Common myeloid progenitor, CD34-positive (primary cell): ENCODE data around the gene VKORC1L1.
"Not testable (repeated sequence)": the region's sequence is repeated elsewhere in the genome, so short reads cannot be mapped to it uniquely, and the experiment has no call there.

Experiments used
- CTCF ChIA-PET: fragments of 350-600 bp; sonication (Branson Sonifier 250); formaldehyde crosslinking; loops from one replicate; lab custom pipeline; 2021; ENCODE audit warnings: antibody characterized with exemption; lab: Charles Lee
- POLR2A ChIA-PET: fragments of 350-600 bp; sonication (Branson Sonifier 250); formaldehyde crosslinking; loops from one replicate; lab custom pipeline; 2021; ENCODE audit warnings: antibody characterized with exemption; lab: Charles Lee
- DNase-seq, 3 donors: peaks; one replicate each; pipeline versions ENCODE4 v3.0.0 to v3.0.0-alpha.2; 2013
- H3K27ac ChIP-seq, 2 experiments: 1 replicate in 1 of 2; 2 replicates in 1 of 2; pipeline ENCODE4 v1.7.0; 2013; ENCODE audit warnings: inconsistent platforms in 2 of 2, low read length in 2 of 2, mild to moderate bottlenecking in 2 of 2, low read depth in 1 of 2, moderate library complexity in 1 of 2; ENCODE audit not compliant: severe bottlenecking in 2 of 2, insufficient read depth in 1 of 2, poor library complexity in 1 of 2
- H3K27me3 ChIP-seq, 5 experiments: replicated peaks in 2 of 5; 1 replicate in 3 of 5; 2 replicates in 2 of 5; pipeline versions ENCODE4 v1.6.1 to v1.7.0; 2013; ENCODE audit warnings: low read length in 4 of 5, mild to moderate bottlenecking in 2 of 5, moderate library complexity in 2 of 5, inconsistent platforms in 1 of 5; ENCODE audit not compliant: insufficient read depth in 5 of 5, control insufficient read depth in 4 of 5
- H3K36me3 ChIP-seq, 4 experiments: 1 replicate in 2 of 4; 2 replicates in 2 of 4; pipeline versions ENCODE4 v1.6.1 to v1.7.0; 2013; ENCODE audit warnings: low read length in 3 of 4, control low read depth in 1 of 4, mild to moderate bottlenecking in 1 of 4; ENCODE audit not compliant: control insufficient read depth in 4 of 4, insufficient read depth in 4 of 4
- H3K4me1 ChIP-seq, 4 experiments: 1 replicate in 3 of 4; 2 replicates in 1 of 4; pipeline versions ENCODE4 v1.6.1 to v1.7.1; 2013; ENCODE audit warnings: low read length in 3 of 4, mild to moderate bottlenecking in 3 of 4, control low read depth in 1 of 4, inconsistent platforms in 1 of 4, moderate library complexity in 1 of 4; ENCODE audit not compliant: control insufficient read depth in 4 of 4, insufficient read depth in 4 of 4; ENCODE audit errors: control extremely low read depth in 1 of 4
- H3K4me3 ChIP-seq, 7 experiments: 1 replicate in 4 of 7; 2 replicates in 3 of 7; pipeline versions ENCODE4 v1.5.1 to v1.7.0; 2013; ENCODE audit warnings: mild to moderate bottlenecking in 7 of 7, low read length in 6 of 7, moderate library complexity in 6 of 7, inconsistent platforms in 2 of 7, low read depth in 2 of 7, control low read depth in 1 of 7; ENCODE audit not compliant: insufficient read depth in 4 of 7, control insufficient read depth in 1 of 7; ENCODE audit errors: extremely low read depth in 1 of 7
- H3K9me3 ChIP-seq, 5 experiments: 1 replicate in 4 of 5; 2 replicates in 1 of 5; pipeline versions ENCODE4 v1.6.1 to v1.7.1; 2013; ENCODE audit warnings: low read length in 4 of 5, mild to moderate bottlenecking in 2 of 5, inconsistent platforms in 1 of 5, low read depth in 1 of 5, moderate library complexity in 1 of 5; ENCODE audit not compliant: control insufficient read depth in 4 of 5, insufficient read depth in 2 of 5; ENCODE audit errors: control extremely low read depth in 1 of 5
- WGBS: methylation state at CpG from one replicate; pipeline ENCODE4 v1.1.5; 2013; ENCODE audit not compliant: insufficient coverage; 5-methylcytosine and 5-hydroxymethylcytosine counted together

The VKORC1L1 gene

GRCh38 chr7:65981965-65982792 is 109.3 kb downstream of the VKORC1L1 start, which contains the start of gene GUSB:
Gene GUSB (minus strand): TSS chr7:65982213. CDS start chr7:65982183, 30 bp downstream.
- peak within 1 kb of the TSS; percentile 77 to 85 for H3K27ac ChIP-seq
- ChIA-PET POLR2A (interaction anchor here (0.7 to 1.0 kb wide), 2 partner anchors 10 to 19 kb away, joined by 3 to 4 read pairs; no protein-coding TSS in a partner anchor), CTCF (interaction anchor here (1.0 to 2.1 kb wide), 2 partner anchors 9 to 13 kb away, joined by 3 to 6 read pairs; no protein-coding TSS in a partner anchor)
- peak; percentile 87 to 94 (median 92) for DNase-seq
- H3K4me1 ChIP-seq = peaks cover 0 to 21% (median 16%) of the 10 kb centered on the region in 4 experiments
- H3K36me3 ChIP-seq = peaks cover 0 to 13% (median 13%) of the 10 kb centered on the region in 4 experiments
- no peaks in the 10 kb centered on the region for H3K27me3 ChIP-seq
- peak within 1 kb of the TSS; percentile 40 to 80 (median 78) for H3K4me3 ChIP-seq
- WGBS = 9% methylated on average over 42 of the region's 62 CpGs
- H3K9me3 ChIP-seq = no peaks in the 10 kb centered on the region

DNA sequence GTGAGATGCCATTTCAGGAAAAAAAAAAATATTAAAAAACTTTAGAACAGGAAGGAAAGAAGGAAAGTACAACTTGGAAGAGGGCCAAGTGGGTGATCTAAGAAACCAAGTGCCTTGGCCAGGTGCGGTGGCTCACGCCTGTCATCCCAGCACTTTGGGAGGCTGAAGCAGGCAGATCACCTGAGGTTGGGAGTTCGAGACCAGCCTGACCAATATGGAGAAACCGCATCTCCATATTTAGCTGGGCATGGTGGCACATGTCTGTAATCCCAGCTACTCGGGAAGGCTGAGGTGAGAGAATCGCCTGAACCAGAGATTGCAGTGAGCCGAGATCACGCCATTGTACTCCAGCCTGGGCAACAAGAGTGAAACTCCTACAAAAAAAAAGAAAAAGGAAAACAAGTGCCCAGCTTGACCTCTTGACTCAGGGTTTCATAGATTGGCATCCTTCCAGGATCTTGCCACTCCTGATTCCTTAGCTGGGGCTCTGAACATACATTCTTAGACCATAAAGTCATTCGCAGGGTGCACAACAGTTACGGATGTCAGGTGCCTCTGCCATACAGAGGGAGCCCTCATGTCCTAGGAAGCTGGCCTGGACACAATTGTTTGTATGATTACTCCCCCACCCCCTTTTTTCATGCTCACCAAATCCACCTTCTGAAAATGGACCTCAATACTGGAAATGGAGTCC is 111.2 kb downstream of the VKORC1L1 start:
- no peak overlapping the region for H3K4me3 ChIP-seq
- no peak for DNase-seq
- no peak overlapping the region for H3K27ac ChIP-seq
- H3K27me3 ChIP-seq = no peaks in the 10 kb centered on the region
- WGBS = 97% methylated on average over 10 of the region's 10 CpGs
- peaks cover 0 to 8% (median 6%) of the 10 kb centered on the region in 4 experiments for H3K36me3 ChIP-seq
- ChIA-PET POLR2A (no interaction called here), CTCF (no interaction called here)
- H3K9me3 ChIP-seq = no peaks in the 10 kb centered on the region
- H3K4me1 ChIP-seq = peaks cover 0 to 21% (median 16%) of the 10 kb centered on the region in 4 experiments

DNA sequence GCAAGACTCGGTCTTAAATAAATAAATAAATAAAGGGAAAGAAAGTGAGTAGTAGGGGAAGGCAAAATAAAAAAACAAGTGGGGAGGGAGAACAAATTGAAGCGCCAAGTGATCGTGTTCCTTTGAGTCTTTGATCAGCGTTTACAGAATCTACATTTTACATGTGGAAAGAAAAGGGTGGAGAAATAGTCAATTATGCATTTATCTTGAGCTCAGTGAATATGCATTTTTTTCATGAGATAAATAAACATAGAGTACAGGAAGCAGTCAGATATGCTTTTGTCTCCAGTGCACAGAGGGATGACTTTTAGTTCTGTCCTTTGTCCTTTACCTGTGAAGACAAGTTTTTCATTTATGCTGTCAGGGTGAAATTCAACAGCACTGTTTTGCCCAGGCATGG is 115.2 kb downstream of the VKORC1L1 start:
- WGBS = 100% methylated on average over 4 of the region's 4 CpGs
- H3K36me3 ChIP-seq = no peaks in the 10 kb centered on the region
- POLR2A ChIA-PET = interaction anchor here (0.6 kb wide), 1 partner anchor 127 kb away, joined by 3 read pairs; the partner anchor contains the start of gene CRCP

DNA sequence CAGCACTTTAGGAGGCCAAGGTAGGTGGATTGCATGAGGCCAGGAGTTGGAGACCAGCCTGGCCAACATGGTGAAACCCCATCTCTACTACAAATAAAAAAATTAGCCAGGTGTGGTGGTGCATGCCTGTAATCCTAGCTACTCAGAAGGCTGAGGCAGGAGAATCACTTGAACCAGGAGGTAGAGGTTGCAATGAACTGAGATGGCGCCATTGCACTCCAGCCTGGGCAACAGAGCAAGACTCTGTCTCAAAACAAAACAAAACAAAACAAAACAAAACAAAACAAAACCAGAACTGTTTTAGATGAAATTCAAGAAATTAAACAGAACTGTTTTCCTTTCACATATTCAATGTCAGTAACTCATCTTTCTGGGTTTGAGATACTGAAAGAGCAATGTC is 115.6 kb downstream of the VKORC1L1 start:
- H3K36me3 ChIP-seq, H3K27ac ChIP-seq, H3K4me1 ChIP-seq, H3K9me3 ChIP-seq, H3K4me3 ChIP-seq, CTCF ChIA-PET, H3K27me3 ChIP-seq, DNase-seq, POLR2A ChIA-PET: not testable (repeated sequence)
- WGBS = no CpG with 5 or more reads among the region's 1 CpG

More for the DNA sequence above, 115.2 kb downstream of the VKORC1L1 start:
- Histone ChIP-seq H3K4me1 (peaks cover 0 to 3% (median 1%) of the 10 kb centered on the region in 4 experiments), H3K9me3 (no peaks in the 10 kb centered on the region), H3K27me3 (no peaks in the 10 kb centered on the region), H3K4me3 (no peak overlapping the region), H3K27ac (no peak overlapping the region)
- no peak for DNase-seq
- CTCF ChIA-PET = no interaction called here

DNA sequence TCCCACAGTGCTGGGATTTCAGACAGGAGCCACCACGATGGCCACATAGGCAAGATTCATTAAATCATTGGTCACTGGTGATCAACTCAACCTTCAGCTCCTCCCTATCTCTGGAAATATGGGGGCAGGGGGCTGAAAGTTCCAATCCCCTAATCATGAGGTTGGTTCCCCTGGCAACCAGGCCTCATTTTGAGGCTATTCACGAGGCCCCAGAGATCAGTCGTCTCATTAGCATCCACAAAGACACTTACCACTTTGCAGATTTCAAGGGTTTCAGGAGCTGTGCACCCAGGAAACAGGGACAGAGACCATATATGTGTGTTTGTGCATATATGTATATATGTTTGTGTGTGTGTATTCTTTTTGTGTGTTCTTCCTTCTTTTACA is 116.8 kb downstream of the VKORC1L1 start:
- H3K36me3 ChIP-seq = no peaks in the 10 kb centered on the region
- H3K9me3 ChIP-seq = no peaks in the 10 kb centered on the region
- POLR2A ChIA-PET = interaction anchor here (0.6 kb wide), 1 partner anchor 150 kb away, joined by 3 read pairs; no protein-coding TSS in a partner anchor
- CTCF ChIA-PET = no interaction called here
- H3K4me1 ChIP-seq = peaks cover 0 to 3% (median 1%) of the 10 kb centered on the region in 4 experiments
- WGBS = 100% methylated on average over 3 of the region's 3 CpGs
- H3K4me3 ChIP-seq = no peak overlapping the region
- DNase-seq = no peak
- no peaks in the 10 kb centered on the region for H3K27me3 ChIP-seq
- H3K27ac ChIP-seq = no peak overlapping the region

DNA sequence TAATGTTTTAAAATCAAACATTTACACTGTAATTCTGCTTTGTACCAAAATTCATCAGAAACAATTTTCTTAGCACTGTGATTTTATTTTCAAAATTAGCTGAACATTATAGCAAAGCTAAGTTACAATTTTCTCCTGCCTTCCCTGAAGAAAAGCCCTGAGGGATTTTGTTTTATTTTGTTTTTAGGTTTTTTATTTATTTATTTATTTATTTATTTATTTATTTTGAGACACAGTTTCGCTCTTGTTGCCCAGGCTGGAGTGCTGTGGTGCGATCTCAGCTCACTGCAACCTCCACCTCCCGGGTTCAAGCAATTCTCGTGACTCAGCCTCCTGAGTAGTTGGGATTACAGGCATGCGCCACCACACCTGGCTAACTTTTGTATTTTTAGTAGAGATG is 119.0 kb downstream of the VKORC1L1 start:
- POLR2A ChIA-PET = interaction anchor here (0.9 kb wide), 1 partner anchor 9 kb away, joined by 4 read pairs; the partner anchor contains the start of gene GUSB
- WGBS = 100% methylated on average over 4 of the region's 5 CpGs
- H3K4me1 ChIP-seq, H3K27ac ChIP-seq, H3K9me3 ChIP-seq, DNase-seq, CTCF ChIA-PET, H3K36me3 ChIP-seq, H3K4me3 ChIP-seq, H3K27me3 ChIP-seq: not testable (repeated sequence)
